MM.1S (cell line): Measurements from ENCODE around the gene SNX25.

Experiments used
- DNase-seq: peaks from one replicate; pipeline ENCODE4 v3.0.0-alpha.2; 2015
- H2AFZ ChIP-seq: fragments of 300-600 bp; sonication (generic); 2 replicates; pipeline ENCODE4 v1.6.0; 2016; ENCODE audit warnings: antibody characterized with exemption, low read length
- H3F3A ChIP-seq: fragments of 300-600 bp; sonication (generic); 2 replicates; pipeline ENCODE4 v1.6.1; 2016; ENCODE audit warnings: mild to moderate bottlenecking, antibody characterized with exemption, low read length, moderate library complexity, mixed read lengths; ENCODE audit not compliant: insufficient read depth
- H3K27ac ChIP-seq: fragments of 300-600 bp; sonication (generic); 2 replicates; pipeline ENCODE4 v1.5.1; 2016; ENCODE audit warnings: mild to moderate bottlenecking, low read length
- H3K27me3 ChIP-seq: fragments of 300-600 bp; sonication (generic); replicated peaks from 2 replicates; pipeline ENCODE4 v1.6.0; 2016; ENCODE audit warnings: low read length; ENCODE audit not compliant: insufficient read depth
- H3K36me3 ChIP-seq: fragments of 300-600 bp; sonication (generic); replicated peaks from 2 replicates; pipeline ENCODE4 v1.6.1; 2016; ENCODE audit warnings: mild to moderate bottlenecking, low read length, mixed read lengths; ENCODE audit not compliant: insufficient read depth
- H3K4me1 ChIP-seq: fragments of 300-600 bp; sonication (generic); 2 replicates; pipeline ENCODE4 v1.6.1; 2016; ENCODE audit warnings: low read length, mixed read lengths
- H3K4me2 ChIP-seq: fragments of 300-600 bp; sonication (generic); 2 replicates; pipeline ENCODE4 v1.6.0; 2016; ENCODE audit warnings: low read depth, low read length
- H3K4me3 ChIP-seq: fragments of 300-600 bp; sonication (generic); 2 replicates; pipeline ENCODE4 v1.5.1; 2016; ENCODE audit warnings: low read length, mixed read lengths
- H3K79me2 ChIP-seq: fragments of 300-600 bp; sonication (generic); 2 replicates; pipeline ENCODE4 v1.6.1; 2016; ENCODE audit warnings: mixed run types, low read length, mixed read lengths
- H3K9ac ChIP-seq: fragments of 300-600 bp; sonication (generic); 2 replicates; pipeline ENCODE4 v1.6.1; 2016; ENCODE audit warnings: low read length, mixed read lengths
- H3K9me2 ChIP-seq: fragments of 300-600 bp; sonication (generic); replicated peaks from 2 replicates; pipeline ENCODE4 v1.6.1; 2016; ENCODE audit warnings: mild to moderate bottlenecking, low read length, mixed read lengths; ENCODE audit not compliant: insufficient read depth
- H3K9me3 ChIP-seq: fragments of 300-600 bp; sonication (generic); replicated peaks from 2 replicates; pipeline ENCODE4 v1.6.1; 2016; ENCODE audit warnings: mild to moderate bottlenecking, low read length, mixed read lengths; ENCODE audit not compliant: insufficient read depth
- H4K20me1 ChIP-seq: fragments of 300-600 bp; sonication (generic); 2 replicates; pipeline ENCODE4 v1.6.1; 2016; ENCODE audit warnings: mild to moderate bottlenecking, low read length, moderate library complexity, mixed read lengths; ENCODE audit not compliant: insufficient read depth
- CTCF ChIP-seq: fragments of 300-600 bp; sonication (generic); IDR thresholded peaks from 2 replicates; pipeline ENCODE4 v1.5.1; 2016; ENCODE audit warnings: antibody characterized with exemption, low read length, mixed read lengths
- EZH2 ChIP-seq: fragments of 300-600 bp; sonication (generic); optimal IDR thresholded peaks from 2 replicates; pipeline ENCODE3; 2017; ENCODE audit warnings: low read depth, mild to moderate bottlenecking, antibody characterized with exemption, low read length, mixed read lengths
- EZH2phosphoT487 ChIP-seq: fragments of 300-600 bp; sonication (generic); IDR thresholded peaks from 2 replicates; pipeline ENCODE4 v1.6.1; 2018; ENCODE audit warnings: antibody characterized with exemption, low read length

Gene SNX25

GRCh38 chr4:185379326-185380295 is 170.2 kb downstream of the SNX25 start:
- no peak overlapping the region for H2AFZ ChIP-seq
- no peaks in the 10 kb centered on the region for H3K9me2 ChIP-seq
- H4K20me1 ChIP-seq = no peaks in the 10 kb centered on the region
- no peaks in the 10 kb centered on the region for H3K36me3 ChIP-seq
- no peak overlapping the region for H3K4me2 ChIP-seq
- H3K9me3 ChIP-seq = no peaks in the 10 kb centered on the region
- TF ChIP-seq EZH2 (no peak), CTCF (no peak), EZH2phosphoT487 (no peak)
- no peak overlapping the region for H3K27ac ChIP-seq
- H3F3A ChIP-seq = no peaks in the 10 kb centered on the region
- H3K79me2 ChIP-seq = no peaks in the 10 kb centered on the region
- no peak overlapping the region for H3K9ac ChIP-seq
- H3K4me3 ChIP-seq = no peak overlapping the region
- H3K4me1 ChIP-seq = no peaks in the 10 kb centered on the region
- H3K27me3 ChIP-seq = no peaks in the 10 kb centered on the region
- no peak for DNase-seq

- no peak overlapping the region for H2AFZ ChIP-seq
- H3K36me3 ChIP-seq = no peaks in the 10 kb centered on the region
- H3K4me1 ChIP-seq = no peaks in the 10 kb centered on the region
- H3K79me2 ChIP-seq = no peaks in the 10 kb centered on the region
- H3K9me3 ChIP-seq = no peaks in the 10 kb centered on the region
- no peaks in the 10 kb centered on the region for H3K9me2 ChIP-seq
- H3K4me2 ChIP-seq = no peak overlapping the region
- H3F3A ChIP-seq = no peaks in the 10 kb centered on the region
- no peaks in the 10 kb centered on the region for H3K27me3 ChIP-seq
- no peak overlapping the region for H3K9ac ChIP-seq
- no peak overlapping the region for H3K4me3 ChIP-seq
- no peak for DNase-seq
- TF ChIP-seq EZH2phosphoT487 = no peak
- TF ChIP-seq CTCF = no peak
- TF ChIP-seq EZH2 = no peak
- H4K20me1 ChIP-seq = no peaks in the 10 kb centered on the region
- H3K27ac ChIP-seq = no peak overlapping the region
These were observed 170.9 kb downstream of the SNX25 start for GRCh38 chr4:185380320-185380719.

GRCh38 chr4:185381288-185382196 is 172.1 kb downstream of the SNX25 start:
- DNase-seq = no peak
- H3K79me2 ChIP-seq = no peaks in the 10 kb centered on the region
- TF ChIP-seq CTCF (no peak), EZH2 (no peak), EZH2phosphoT487 (no peak)
- H3K36me3 ChIP-seq = no peaks in the 10 kb centered on the region
- no peaks in the 10 kb centered on the region for H3K27me3 ChIP-seq
- H3K9me2 ChIP-seq = no peaks in the 10 kb centered on the region
- H3K4me3 ChIP-seq = no peak overlapping the region
- H3K9me3 ChIP-seq = no peaks in the 10 kb centered on the region
- no peak overlapping the region for H2AFZ ChIP-seq
- H3K9ac ChIP-seq = no peak overlapping the region
- no peaks in the 10 kb centered on the region for H3F3A ChIP-seq
- no peaks in the 10 kb centered on the region for H3K4me1 ChIP-seq
- H3K27ac ChIP-seq = no peak overlapping the region
- H3K4me2 ChIP-seq = no peak overlapping the region
- no peaks in the 10 kb centered on the region for H4K20me1 ChIP-seq
